ENCODE results near the gene C1QL1.

Gene C1QL1

DNA sequence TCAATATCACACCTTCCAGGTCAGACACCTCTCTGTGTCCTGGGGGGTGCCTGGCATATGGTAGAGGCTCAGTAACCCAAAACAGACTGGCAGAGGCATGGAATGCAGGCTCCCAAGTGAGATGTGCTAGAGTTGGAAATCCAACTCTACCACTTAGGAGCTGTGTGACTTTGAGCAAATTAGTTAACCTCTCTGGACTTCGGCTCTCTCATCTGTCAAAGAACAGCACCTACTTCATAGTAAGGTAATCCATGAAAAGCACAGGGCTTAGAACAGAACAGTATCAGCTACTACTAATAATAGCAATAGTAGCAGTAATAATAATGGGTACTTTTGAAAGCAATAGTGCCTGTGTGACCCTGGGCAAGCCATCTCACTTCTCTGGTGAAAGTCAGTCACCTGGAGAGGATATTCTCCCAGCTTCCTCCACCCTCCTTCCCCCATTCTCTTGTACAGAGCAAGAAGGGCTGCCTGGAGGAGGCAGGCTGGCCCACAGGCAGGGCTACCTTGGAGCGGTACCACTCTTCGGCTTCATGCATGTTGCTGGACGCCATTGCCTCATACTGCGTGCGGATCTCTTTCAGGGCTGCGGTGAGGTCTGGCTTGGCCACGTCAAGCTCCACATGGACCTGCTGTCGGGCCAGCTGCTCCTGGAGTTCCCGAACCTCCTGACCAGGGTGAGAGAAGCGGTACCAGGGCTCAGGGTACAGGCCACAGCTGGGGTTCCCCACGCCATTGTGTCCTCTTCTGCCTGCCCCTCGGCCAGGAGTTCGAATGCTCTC is 55.1 kb downstream of the C1QL1 start:
- no peak for DNase-seq

DNA sequence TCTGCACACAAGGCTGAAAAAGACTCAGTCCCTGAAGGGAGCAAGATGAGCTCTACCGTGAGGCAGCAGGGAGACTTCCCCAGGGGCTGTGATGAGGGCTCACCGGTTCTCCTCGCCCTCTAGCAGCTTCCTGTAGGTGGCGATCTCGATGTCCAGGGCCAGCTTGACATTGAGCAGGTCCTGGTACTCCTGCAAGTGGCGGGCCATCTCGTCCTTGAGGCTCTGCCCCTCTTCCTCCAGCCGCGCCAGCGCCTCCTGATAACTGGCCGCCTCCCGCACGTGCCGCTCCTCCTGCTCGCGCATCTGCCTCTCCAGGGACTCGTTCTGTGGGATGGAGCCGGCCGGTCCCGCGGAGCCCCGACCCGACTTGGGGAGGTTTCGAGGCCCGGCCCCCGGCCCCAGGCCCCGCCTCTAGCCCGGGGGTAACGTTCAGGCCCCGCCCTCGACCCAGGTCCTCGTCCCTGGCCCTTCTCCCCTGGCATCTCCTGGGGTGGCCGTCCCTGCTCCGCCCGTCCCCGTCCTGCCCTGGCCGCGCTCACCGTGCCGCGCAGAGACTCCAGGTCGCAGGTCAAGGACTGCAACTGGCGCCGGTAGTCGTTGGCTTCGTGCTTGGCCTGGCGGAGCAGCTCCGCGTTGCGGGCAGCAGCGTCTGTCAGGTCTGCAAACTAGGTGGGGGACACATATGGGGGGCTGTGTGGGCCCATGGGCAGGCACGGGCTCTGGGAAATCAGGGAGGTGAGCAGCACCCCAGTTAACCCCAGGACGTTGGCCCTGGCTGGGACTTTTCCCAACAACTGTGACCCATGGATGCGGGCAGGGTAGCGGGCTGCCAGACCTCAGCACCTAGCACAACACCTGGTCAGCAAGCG is 56.7 kb downstream of the C1QL1 start:
- peak; percentile 46 for DNase-seq

GRCh38 chr17:44910231-44911106 is 57.6 kb downstream of the C1QL1 start:
- no peak for DNase-seq

Data from HCEC 1CT (cell line).